BE2C (cell line): Measurements from ENCODE around the gene PRSS48.

Experiments
- DNase-seq: peaks from one replicate; pipeline ENCODE4 v3.0.0-alpha.2; 2020
- H3K27me3 ChIP-seq: fragments of 250-450 bp; sonication (Bioruptor Pico); 2 replicates; pipeline ENCODE4 v1.5.1; 2020; ENCODE audit warnings: mild to moderate bottlenecking
- H3K36me3 ChIP-seq: fragments of 250-450 bp; sonication (Bioruptor Pico); 2 replicates; pipeline ENCODE4 v1.5.1; 2020; ENCODE audit warnings: mild to moderate bottlenecking
- H3K4me1 ChIP-seq: fragments of 250-450 bp; sonication (Bioruptor Pico); 2 replicates; pipeline ENCODE4 v1.5.1; 2020
- H3K4me3 ChIP-seq: 2 replicates; pipeline ENCODE4 v1.5.1; 2011; ENCODE audit warnings: low read depth, low read length
- H3K9me3 ChIP-seq: fragments of 250-450 bp; sonication (Bioruptor Pico); 2 replicates; pipeline ENCODE4 v1.5.1; 2020
- CTCF ChIP-seq: IDR thresholded peaks from 2 replicates; pipeline ENCODE4 v1.5.1; 2012; ENCODE audit warnings: mild to moderate bottlenecking, low read depth, low read length

PRSS48 gene

DNA sequence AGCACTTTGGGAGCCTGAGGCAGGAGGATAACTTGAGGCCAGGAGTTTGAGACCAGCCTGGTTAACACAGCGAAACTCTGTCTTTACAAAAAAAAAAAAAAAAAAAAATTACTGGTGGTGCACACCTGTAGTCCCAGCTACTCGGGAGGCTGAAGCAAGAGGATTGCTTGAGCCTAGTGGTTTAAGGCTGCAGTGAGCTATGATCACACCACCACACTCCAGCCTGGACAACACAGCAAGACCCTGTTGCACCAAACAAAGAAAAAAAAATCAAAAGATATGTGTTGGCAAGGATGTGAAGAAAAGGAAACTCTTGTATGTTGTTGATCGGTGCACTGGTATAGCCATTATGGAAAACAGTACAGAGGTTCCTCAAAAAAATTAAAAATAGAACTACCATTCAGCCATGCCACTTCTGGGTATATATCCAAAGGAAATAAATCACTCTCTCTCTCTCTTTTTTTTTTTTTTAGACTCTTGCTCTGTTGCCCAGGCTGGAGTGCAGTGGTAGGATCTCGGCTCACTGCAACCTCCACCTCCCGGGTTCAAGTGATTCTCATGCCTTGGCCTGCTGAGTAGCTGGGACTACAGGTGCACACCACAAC lies 33.3 kb downstream of the PRSS48 start:
- Histone ChIP-seq H3K4me1 (no peaks in the 10 kb centered on the region), H3K36me3 (no peaks in the 10 kb centered on the region), H3K9me3 (no peaks in the 10 kb centered on the region), H3K27me3 (no peaks in the 10 kb centered on the region), H3K4me3 (no peak overlapping the region)
- TF ChIP-seq CTCF, result no peak
- no peak for DNase-seq

DNA sequence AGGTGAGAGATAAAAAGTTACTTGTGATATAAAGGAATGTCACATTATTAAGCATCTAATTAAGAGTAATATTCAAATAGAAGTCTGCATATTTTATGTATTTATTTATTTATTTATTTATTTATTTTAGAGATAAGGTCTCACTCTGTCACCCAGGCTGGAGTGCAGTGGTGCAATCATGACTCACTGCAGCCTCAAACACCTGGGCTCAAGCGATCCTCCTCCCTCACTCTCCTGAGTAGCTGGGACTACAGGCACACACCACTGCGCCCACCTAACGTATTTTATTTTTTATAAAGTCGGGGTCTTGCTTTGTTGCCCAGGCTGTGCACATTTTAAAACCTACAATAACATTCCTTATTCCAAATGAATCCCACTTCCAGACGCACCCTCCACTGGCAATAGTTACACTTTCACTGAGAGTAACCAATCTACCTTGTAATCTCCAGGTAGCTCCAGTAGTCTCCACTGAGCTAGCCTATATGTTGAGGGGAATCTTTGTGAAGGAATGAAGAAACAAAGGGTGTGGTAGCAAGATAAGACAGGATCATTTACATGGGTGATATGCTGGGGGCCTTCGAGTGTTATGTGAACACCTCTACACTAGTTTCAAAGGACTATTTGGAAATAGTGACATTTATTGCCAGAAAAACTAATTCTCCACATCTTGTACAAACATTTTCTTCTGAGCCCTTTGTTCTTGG lies 36.5 kb downstream of the PRSS48 start:
- no peaks in the 10 kb centered on the region for H3K27me3 ChIP-seq
- no peaks in the 10 kb centered on the region for H3K9me3 ChIP-seq
- no peaks in the 10 kb centered on the region for H3K36me3 ChIP-seq
- no peak overlapping the region for H3K4me3 ChIP-seq
- TF ChIP-seq CTCF, result no peak
- DNase-seq, result no peak
- no peaks in the 10 kb centered on the region for H3K4me1 ChIP-seq

- H3K9me3 ChIP-seq, result no peaks in the 10 kb centered on the region
- DNase-seq, result no peak
- H3K4me3 ChIP-seq, result no peak overlapping the region
- H3K4me1 ChIP-seq, result no peaks in the 10 kb centered on the region
- TF ChIP-seq CTCF, result no peak
- H3K36me3 ChIP-seq, result no peaks in the 10 kb centered on the region
- no peaks in the 10 kb centered on the region for H3K27me3 ChIP-seq
Measured at GRCh38 chr4:151314010-151314355, 37.0 kb downstream of the PRSS48 start.

- Histone ChIP-seq H3K36me3 (no peaks in the 10 kb centered on the region), H3K27me3 (no peaks in the 10 kb centered on the region), H3K4me3 (no peak overlapping the region), H3K9me3 (no peaks in the 10 kb centered on the region), H3K4me1 (no peaks in the 10 kb centered on the region)
- no peak for TF ChIP-seq CTCF
- no peak for DNase-seq
Measured at GRCh38 chr4:151314479-151314878, 37.5 kb downstream of the PRSS48 start.

- Histone ChIP-seq H3K4me1 (no peaks in the 10 kb centered on the region), H3K27me3 (no peaks in the 10 kb centered on the region), H3K9me3 (no peaks in the 10 kb centered on the region), H3K4me3 (no peak overlapping the region), H3K36me3 (no peaks in the 10 kb centered on the region)
- TF ChIP-seq CTCF, result no peak
- no peak for DNase-seq
Measured at GRCh38 chr4:151315212-151315886, 38.4 kb downstream of the PRSS48 start.

- no peaks in the 10 kb centered on the region for H3K9me3 ChIP-seq
- no peak for TF ChIP-seq CTCF
- no peak for DNase-seq
- no peaks in the 10 kb centered on the region for H3K27me3 ChIP-seq
- H3K4me1 ChIP-seq, result no peaks in the 10 kb centered on the region
- no peak overlapping the region for H3K4me3 ChIP-seq
- H3K36me3 ChIP-seq, result no peaks in the 10 kb centered on the region
Measured at GRCh38 chr4:151316645-151317044, 39.7 kb downstream of the PRSS48 start.
